ENCODE measurements around the gene S100Z. TPM values are rescaled to one million over a fixed set of nuclear protein-coding genes. Genes with fewer than 3 reads are reported as not detected.

The S100Z gene
- total and polyA plus RNA-seq, 8 donors, result 0.08 to 0.89 TPM; not detected in 6

- intact Hi-C loops (cut with DNase I; ENCODE audit: low total_unique reads), result no loop called here
- no peak within 1 kb of the TSS for H3K27ac ChIP-seq
- 19 to 29% (median 25%) methylated on average over 22 to 23 of the region's 23 CpGs for WGBS, 5 donors
- H3K4me3 ChIP-seq, result peak within 1 kb of the TSS; percentile 23 to 45 (median 36)
- peaks cover 0 to 16% (median 13%) of the 10 kb centered on the region in 4 donors for H3K4me1 ChIP-seq
- DNase-seq, result no peak
- H3K9me3 ChIP-seq, result no peaks in the 10 kb centered on the region
- peaks cover 10 to 50% (median 27%) of the 10 kb centered on the region in 3 donors for H3K27me3 ChIP-seq
- TF ChIP-seq POLR2A (IDR thresholded peaks at IDR 0.05) (no peak), POLR2AphosphoS5 (IDR thresholded peaks at IDR 0.05) (no peak), EP300 (IDR thresholded peaks at IDR 0.05) (no peak)
- TF ChIP-seq, protein P1, sequence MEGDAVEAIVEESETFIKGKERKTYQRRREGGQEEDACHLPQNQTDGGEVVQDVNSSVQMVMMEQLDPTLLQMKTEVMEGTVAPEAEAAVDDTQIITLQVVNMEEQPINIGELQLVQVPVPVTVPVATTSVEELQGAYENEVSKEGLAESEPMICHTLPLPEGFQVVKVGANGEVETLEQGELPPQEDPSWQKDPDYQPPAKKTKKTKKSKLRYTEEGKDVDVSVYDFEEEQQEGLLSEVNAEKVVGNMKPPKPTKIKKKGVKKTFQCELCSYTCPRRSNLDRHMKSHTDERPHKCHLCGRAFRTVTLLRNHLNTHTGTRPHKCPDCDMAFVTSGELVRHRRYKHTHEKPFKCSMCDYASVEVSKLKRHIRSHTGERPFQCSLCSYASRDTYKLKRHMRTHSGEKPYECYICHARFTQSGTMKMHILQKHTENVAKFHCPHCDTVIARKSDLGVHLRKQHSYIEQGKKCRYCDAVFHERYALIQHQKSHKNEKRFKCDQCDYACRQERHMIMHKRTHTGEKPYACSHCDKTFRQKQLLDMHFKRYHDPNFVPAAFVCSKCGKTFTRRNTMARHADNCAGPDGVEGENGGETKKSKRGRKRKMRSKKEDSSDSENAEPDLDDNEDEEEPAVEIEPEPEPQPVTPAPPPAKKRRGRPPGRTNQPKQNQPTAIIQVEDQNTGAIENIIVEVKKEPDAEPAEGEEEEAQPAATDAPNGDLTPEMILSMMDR (IDR thresholded peaks at IDR 0.05), result no peak
- no peaks in the 10 kb centered on the region for H3K36me3 ChIP-seq
Measured at GRCh38 chr5:76952795-76953536, 103.2 kb downstream of the S100Z start, which contains the start of gene CRHBP. CRHBP (plus strand) TSS chr5:76953045; CDS start chr5:76953135, 90 bp downstream.

- Histone ChIP-seq H3K9me3 (no peaks in the 10 kb centered on the region), H3K27ac (no peak overlapping the region), H3K36me3 (no peaks in the 10 kb centered on the region), H3K27me3 (peaks cover 10 to 50% (median 27%) of the 10 kb centered on the region in 3 donors), H3K4me3 (peak overlapping the region; percentile 23 to 45 (median 36)), H3K4me1 (peaks cover 0 to 16% (median 13%) of the 10 kb centered on the region in 4 donors)
- WGBS, 5 donors, result 1 to 3% (median 2%) methylated on average over 61 to 81 of the region's 81 CpGs
- TF ChIP-seq EP300 (IDR thresholded peaks at IDR 0.05) (no peak), POLR2AphosphoS5 (IDR thresholded peaks at IDR 0.05) (no peak), POLR2A (IDR thresholded peaks at IDR 0.05) (no peak)
- TF ChIP-seq, protein P1 (IDR thresholded peaks at IDR 0.05), result no peak
- intact Hi-C loops (cut with DNase I; ENCODE audit: low total_unique reads), result no loop called here
- DNase-seq, result peak in 1 of 2 donors; percentile 37
Measured at GRCh38 chr5:76953551-76954382, 104.0 kb downstream of the S100Z start.

GRCh38 chr5:76954383-76954763, 104.6 kb downstream of the S100Z start:
- no peaks in the 10 kb centered on the region for H3K9me3 ChIP-seq
- peaks cover 0 to 16% (median 13%) of the 10 kb centered on the region in 4 donors for H3K4me1 ChIP-seq
- TF ChIP-seq POLR2AphosphoS5 (IDR thresholded peaks at IDR 0.05) (no peak), EP300 (IDR thresholded peaks at IDR 0.05) (no peak), POLR2A (IDR thresholded peaks at IDR 0.05) (no peak)
- TF ChIP-seq, protein P1 (IDR thresholded peaks at IDR 0.05), result no peak
- H3K4me3 ChIP-seq, result peak overlapping the region; percentile 23 to 45 (median 36)
- H3K27me3 ChIP-seq, result peaks cover 10 to 50% (median 27%) of the 10 kb centered on the region in 3 donors
- no peak overlapping the region for H3K27ac ChIP-seq
- intact Hi-C loops (cut with DNase I; ENCODE audit: low total_unique reads), result no loop called here
- no peak for DNase-seq
- 8 to 15% (median 10%) methylated on average over 25 of the region's 25 CpGs for WGBS, 5 donors
- H3K36me3 ChIP-seq, result no peaks in the 10 kb centered on the region

DNA sequence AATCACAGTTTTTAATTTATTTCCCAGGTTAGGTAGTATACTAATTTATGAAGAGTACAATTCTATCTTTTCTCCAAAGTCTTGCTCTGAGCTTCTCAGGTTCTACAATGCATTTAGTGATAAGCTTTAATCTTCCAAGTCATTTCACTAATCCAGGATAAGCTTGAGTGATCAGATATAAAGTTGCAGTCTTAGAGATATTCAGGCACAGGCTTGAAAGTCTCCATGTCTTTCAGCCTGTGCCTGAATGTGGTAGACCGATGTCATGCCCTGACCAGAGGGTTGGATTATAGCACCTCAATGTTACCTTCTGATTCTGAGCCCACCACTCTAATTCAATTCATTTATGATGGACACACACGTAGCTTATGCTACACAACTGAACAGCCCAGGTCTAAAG, 106.2 kb downstream of the S100Z start:
- Histone ChIP-seq H3K4me1 (peaks cover 0 to 16% (median 13%) of the 10 kb centered on the region in 4 donors), H3K9me3 (no peaks in the 10 kb centered on the region), H3K27me3 (peaks cover 10 to 50% (median 27%) of the 10 kb centered on the region in 3 donors), H3K27ac (no peak overlapping the region), H3K36me3 (no peaks in the 10 kb centered on the region), H3K4me3 (no peak overlapping the region)
- no peak for DNase-seq
- WGBS, 5 donors, result 74 to 87% (median 86%) methylated on average over 2 of the region's 2 CpGs
- TF ChIP-seq, protein P1 (IDR thresholded peaks at IDR 0.05), result no peak
- no peak for TF ChIP-seq EP300 (IDR thresholded peaks at IDR 0.05)
- no peak for TF ChIP-seq POLR2A (IDR thresholded peaks at IDR 0.05)
- TF ChIP-seq POLR2AphosphoS5 (IDR thresholded peaks at IDR 0.05), result no peak
- intact Hi-C loops (cut with DNase I; ENCODE audit: low total_unique reads), result no loop called here

All from stomach (tissue), 9 donors.